BLaER1 treated with 17β-estradiol and CSF1 and Interleukin-3, amounts not matched to agents 10 nM and 100 nM (cell line): Measurements from ENCODE around the gene SRRM2.

Experiments
- H3K27ac ChIP-seq, 11 experiments: shearing (Covaris generic); formaldehyde crosslinking; 2 replicates each; pipeline ENCODE4 v1.8.1; 2022
- H3K27me3 ChIP-seq, 11 experiments: shearing (Covaris generic); formaldehyde crosslinking; 2 replicates each; pipeline ENCODE4 v1.8.1; 2022
- H3K36me3 ChIP-seq, 11 experiments: shearing (Covaris generic); formaldehyde crosslinking; 2 replicates each; pipeline ENCODE4 v1.8.1; 2022
- H3K4me1 ChIP-seq, 10 experiments: shearing (Covaris generic); formaldehyde crosslinking; 2 replicates each; pipeline ENCODE4 v1.8.1; 2022
- H3K4me2 ChIP-seq, 11 experiments: shearing (Covaris generic); formaldehyde crosslinking; 2 replicates each; pipeline ENCODE4 v1.8.1; 2022
- H3K4me3 ChIP-seq, 10 experiments: shearing (Covaris generic); formaldehyde crosslinking; 2 replicates each; pipeline ENCODE4 v1.8.1; 2022
- H3K9ac ChIP-seq, 11 experiments: shearing (Covaris generic); formaldehyde crosslinking; 2 replicates each; pipeline ENCODE4 v1.8.1; 2022
- H3K9me3 ChIP-seq, 11 experiments: shearing (Covaris generic); formaldehyde crosslinking; replicated peaks in 1 of 11; 2 replicates each; pipeline ENCODE4 v1.8.1; 2022
- H4K20me1 ChIP-seq, 11 experiments: shearing (Covaris generic); formaldehyde crosslinking; 2 replicates each; pipeline ENCODE4 v1.8.1; 2022
- Cebpa-rat ChIP-seq, 11 experiments: shearing (Covaris generic); IDR thresholded peaks; 2 replicates each; pipeline ENCODE4 v1.8.1; 2022

SRRM2 gene

DNA sequence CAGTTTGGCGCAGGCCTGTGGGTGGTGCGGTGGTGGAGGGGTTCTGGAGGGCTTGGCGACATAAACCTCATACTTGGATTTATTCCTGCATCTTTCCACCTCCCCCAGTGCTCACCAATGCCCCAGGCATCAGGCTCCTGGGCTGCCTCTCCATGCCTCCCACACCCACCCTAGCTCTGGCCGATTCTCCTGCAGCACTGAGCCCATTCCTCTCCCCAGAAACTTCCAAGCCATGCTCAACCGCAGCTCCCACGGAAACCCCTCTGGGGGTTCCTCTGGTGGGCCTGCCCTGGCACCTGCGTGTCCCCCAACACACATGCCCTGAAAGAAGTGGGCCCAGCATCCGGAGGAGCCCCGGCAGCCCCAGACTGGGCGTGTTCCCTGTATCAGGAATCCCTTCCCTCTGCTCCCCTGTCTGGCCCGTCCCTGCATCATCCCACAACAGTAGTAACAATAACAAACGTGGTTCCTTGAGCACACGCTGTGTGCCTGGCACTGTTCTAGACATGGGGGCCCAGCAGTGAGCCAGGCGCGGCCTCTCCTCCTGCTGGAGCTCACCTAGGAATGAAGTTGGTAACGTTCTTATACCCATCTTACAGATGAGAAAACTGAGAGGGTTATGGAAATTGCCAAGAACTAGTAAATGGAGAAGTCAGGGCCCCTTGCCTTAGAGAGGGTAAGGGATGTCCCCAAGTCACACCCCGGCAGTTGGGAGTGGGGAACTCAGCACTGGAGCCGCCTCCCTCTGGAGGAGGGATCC lies 66.9 kb downstream of the SRRM2 start:
- no peak overlapping the region; a peak in 1 of 22 replicates for H3K9ac ChIP-seq
- H3K27ac ChIP-seq, result no peak overlapping the region
- no peak for TF ChIP-seq Cebpa-rat (IDR thresholded peaks at IDR 0.05)
- H3K9me3 ChIP-seq, result no peaks in the 10 kb centered on the region
- H3K36me3 ChIP-seq, result no peaks in the 10 kb centered on the region
- no peaks in the 10 kb centered on the region; a peak in 1 of 22 replicates for H4K20me1 ChIP-seq
- no peaks in the 10 kb centered on the region for H3K27me3 ChIP-seq
- peaks cover 8 to 28% (median 19%) of the 10 kb centered on the region in 10 experiments; a peak in 17 of 20 replicates for H3K4me1 ChIP-seq
- H3K4me3 ChIP-seq, result no peak overlapping the region
- no peak overlapping the region for H3K4me2 ChIP-seq

DNA sequence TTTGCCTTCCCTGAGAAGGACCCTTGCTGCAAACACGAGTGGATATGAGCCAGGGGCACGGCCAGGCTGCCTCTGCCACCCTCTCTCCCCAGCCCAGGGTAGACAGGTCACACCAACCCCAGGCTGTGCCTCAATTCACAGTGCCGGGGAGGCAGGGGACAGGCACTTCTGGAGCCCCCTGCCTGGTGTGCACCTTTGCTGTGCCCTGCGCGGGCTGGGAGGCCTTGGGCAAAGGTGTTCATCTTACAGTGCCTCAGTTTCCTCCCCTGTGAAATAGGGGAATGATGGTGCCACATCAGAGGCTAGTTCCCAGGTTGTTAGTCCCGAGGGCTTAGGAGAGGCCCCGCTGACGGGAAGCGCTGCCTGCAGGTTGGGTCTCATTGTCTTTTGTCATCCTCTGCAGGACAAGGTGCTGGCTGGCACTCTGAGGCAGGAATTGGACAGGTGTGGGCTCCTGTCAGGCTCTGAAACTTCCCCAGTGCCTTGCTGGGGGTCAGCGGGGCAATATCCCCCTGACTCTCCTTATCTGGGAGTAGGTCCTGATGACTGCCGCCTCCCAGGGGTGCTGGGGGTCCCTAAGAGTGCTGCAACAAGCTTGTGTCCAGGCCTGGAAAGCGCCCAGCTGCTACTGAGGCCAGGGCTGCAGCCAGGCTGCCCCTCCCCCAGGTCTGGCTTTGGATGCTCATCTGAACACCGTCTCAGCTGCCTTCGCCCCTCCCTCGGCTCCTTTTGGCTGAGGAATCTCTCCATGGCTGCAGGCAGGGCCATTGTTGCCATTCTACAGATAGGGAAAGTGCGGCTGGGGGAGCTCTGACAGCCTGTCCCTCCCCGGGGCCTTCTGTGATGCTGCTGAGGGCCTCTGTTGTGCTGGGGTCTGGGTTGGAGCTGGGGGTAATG lies 67.7 kb downstream of the SRRM2 start:
- Histone ChIP-seq H3K36me3 (no peaks in the 10 kb centered on the region), H3K4me1 (peaks cover 8 to 22% (median 15%) of the 10 kb centered on the region in 10 experiments; a peak in 17 of 20 replicates), H4K20me1 (no peaks in the 10 kb centered on the region; a peak in 1 of 22 replicates), H3K9ac (no peak overlapping the region), H3K27ac (no peak overlapping the region), H3K4me3 (no peak overlapping the region), H3K9me3 (no peaks in the 10 kb centered on the region), H3K4me2 (no peak overlapping the region), H3K27me3 (no peaks in the 10 kb centered on the region)
- TF ChIP-seq Cebpa-rat (IDR thresholded peaks at IDR 0.05), result no peak
